GM08714 (cell line): ENCODE results near the gene ETS1.

Experiments used
- H3K4me3 ChIP-seq: fragments of 200-500 bp; sonication (Bioruptor generic); 2 replicates; pipeline ENCODE4 v1.5.1; 2014; ENCODE audit warnings: mild to moderate bottlenecking, low read length, inconsistent platforms
- ZNF274 ChIP-seq: IDR thresholded peaks from 2 replicates; pipeline ENCODE4 v1.6.1; 2012; ENCODE audit warnings: mild to moderate bottlenecking, low read depth, low read length

ETS1 gene

GRCh38 chr11:128610721-128611617 is 23.6 kb upstream of the ETS1 start:
- no peak for TF ChIP-seq ZNF274
- H3K4me3 ChIP-seq: peak overlapping the region; percentile 18; the same call in 1 of the 2 replicates

GRCh38 chr11:128609785-128610184 is 22.4 kb upstream of the ETS1 start:
- no peak overlapping the region for H3K4me3 ChIP-seq
- TF ChIP-seq ZNF274: no peak

- H3K4me3 ChIP-seq: no peak overlapping the region
- no peak for TF ChIP-seq ZNF274
Observed at GRCh38 chr11:128608746-128609407, 21.5 kb upstream of the ETS1 start.

GRCh38 chr11:128607819-128608218 is 20.5 kb upstream of the ETS1 start:
- TF ChIP-seq ZNF274: no peak
- H3K4me3 ChIP-seq: no peak overlapping the region

GRCh38 chr11:128604723-128605122 is 17.4 kb upstream of the ETS1 start:
- H3K4me3 ChIP-seq: no peak overlapping the region
- TF ChIP-seq ZNF274: no peak

GRCh38 chr11:128603752-128604414 is 16.5 kb upstream of the ETS1 start:
- TF ChIP-seq ZNF274: no peak

GRCh38 chr11:128603003-128603696 is 15.8 kb upstream of the ETS1 start:
- no peak overlapping the region for H3K4me3 ChIP-seq
- TF ChIP-seq ZNF274: no peak

More at GRCh38 chr11:128603752-128604414, 16.5 kb upstream of the ETS1 start:
- no peak overlapping the region for H3K4me3 ChIP-seq

GRCh38 chr11:128599729-128600128 is 12.4 kb upstream of the ETS1 start:
- TF ChIP-seq ZNF274: no peak
- no peak overlapping the region for H3K4me3 ChIP-seq

- no peak for TF ChIP-seq ZNF274
- no peak overlapping the region for H3K4me3 ChIP-seq
Observed at GRCh38 chr11:128598506-128599150, 11.3 kb upstream of the ETS1 start.

GRCh38 chr11:128598096-128598495 is 10.7 kb upstream of the ETS1 start:
- no peak for TF ChIP-seq ZNF274
- no peak overlapping the region for H3K4me3 ChIP-seq

GRCh38 chr11:128597209-128597608 is 9.9 kb upstream of the ETS1 start:
- no peak overlapping the region for H3K4me3 ChIP-seq
- TF ChIP-seq ZNF274: no peak

GRCh38 chr11:128596250-128596649 is 8.9 kb upstream of the ETS1 start:
- no peak for TF ChIP-seq ZNF274
- H3K4me3 ChIP-seq: no peak overlapping the region

- no peak for TF ChIP-seq ZNF274
- H3K4me3 ChIP-seq: no peak overlapping the region
Observed at GRCh38 chr11:128595775-128596174, 8.4 kb upstream of the ETS1 start.
